Activated CD4-positive, alpha-beta T cell treated with anti-CD3 and anti-CD28 coated beads for 1 hour (primary cell): ENCODE data around the gene KCNIP1.

Experiments
- DNase-seq: peaks from one replicate; pipeline ENCODE4 v3.0.0-alpha.2; 2020

Gene KCNIP1

GRCh38 chr5:170483701-170484458, 19.9 kb upstream of the KCNIP1 start:
- DNase-seq: no peak

- no peak for DNase-seq
Observed at GRCh38 chr5:170484459-170484831, 19.4 kb upstream of the KCNIP1 start.

DNA sequence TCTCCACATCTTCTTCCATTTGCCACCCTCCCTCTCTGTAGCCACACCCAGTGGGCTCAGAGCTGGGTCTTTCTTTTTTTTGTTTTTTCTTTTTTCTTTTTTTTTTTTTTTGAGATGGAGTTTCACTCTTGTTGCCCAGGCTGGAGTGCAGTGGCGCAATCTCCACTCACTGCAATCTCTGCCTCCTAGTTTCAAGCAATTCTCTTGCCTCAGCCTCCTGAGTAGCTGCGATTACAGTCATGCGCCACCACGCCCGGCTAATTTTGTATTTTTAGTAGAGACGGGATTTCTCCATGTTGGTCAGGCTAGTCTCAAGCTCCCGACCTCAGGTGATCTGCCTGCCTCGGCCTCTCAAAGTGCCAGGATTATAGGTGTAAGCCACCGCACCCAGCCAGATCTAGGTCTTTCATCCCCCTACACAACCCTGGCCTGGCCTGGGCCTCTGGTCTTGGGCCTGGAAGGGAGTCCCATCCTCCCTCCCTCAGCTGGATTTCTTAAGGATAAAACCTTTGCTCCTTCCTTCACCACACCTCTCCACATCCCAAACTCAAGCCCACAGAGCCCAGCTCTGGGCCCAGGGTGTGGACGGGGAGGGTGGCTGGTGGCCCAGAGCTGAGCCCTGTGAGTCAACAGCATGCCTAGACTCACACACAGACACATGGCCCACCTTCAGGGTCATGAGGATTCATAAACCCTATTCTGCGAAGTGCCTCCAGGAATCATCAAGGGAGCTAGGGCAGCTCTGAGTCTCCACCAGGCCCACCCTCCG, 18.8 kb upstream of the KCNIP1 start:
- no peak for DNase-seq

DNA sequence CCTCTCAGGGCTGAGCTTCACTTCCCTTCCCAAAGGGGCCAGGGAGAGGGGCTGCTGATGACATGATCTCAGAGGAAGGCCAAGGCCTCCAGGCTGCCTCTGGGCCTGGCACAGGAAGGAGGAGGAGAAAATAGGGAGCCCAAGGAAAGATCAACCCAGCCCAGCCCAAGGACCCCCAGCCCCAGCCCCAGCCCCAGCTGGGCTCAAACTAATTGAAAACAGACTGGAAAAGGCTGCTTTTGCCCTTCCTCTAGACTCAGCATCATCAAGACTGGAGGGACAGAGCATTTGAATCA, 18.3 kb upstream of the KCNIP1 start:
- DNase-seq: no peak

- DNase-seq: no peak
Observed at GRCh38 chr5:170486371-170486770, 17.4 kb upstream of the KCNIP1 start.

DNA sequence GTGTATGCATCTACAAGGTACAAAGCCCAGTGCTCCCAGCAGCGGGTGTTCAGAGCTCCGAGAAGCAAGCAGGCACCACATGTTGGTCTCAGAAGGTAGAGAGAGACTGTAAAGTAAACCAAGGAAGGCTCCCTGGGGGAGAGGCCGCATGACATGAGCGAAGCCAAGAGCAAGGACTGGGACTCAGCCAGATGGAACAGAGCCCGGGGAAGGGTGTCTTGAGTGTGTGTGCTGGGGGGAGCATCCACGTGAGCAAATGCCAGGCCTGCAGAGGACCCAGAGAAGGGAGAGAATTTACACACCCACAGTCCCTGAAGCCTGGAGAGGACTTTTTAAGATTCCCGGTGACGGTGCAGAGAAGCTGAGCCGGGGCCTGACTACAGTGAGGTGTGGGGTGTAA, 15.2 kb upstream of the KCNIP1 start:
- no peak for DNase-seq

GRCh38 chr5:170489199-170489598, 14.6 kb upstream of the KCNIP1 start:
- DNase-seq: no peak

DNA sequence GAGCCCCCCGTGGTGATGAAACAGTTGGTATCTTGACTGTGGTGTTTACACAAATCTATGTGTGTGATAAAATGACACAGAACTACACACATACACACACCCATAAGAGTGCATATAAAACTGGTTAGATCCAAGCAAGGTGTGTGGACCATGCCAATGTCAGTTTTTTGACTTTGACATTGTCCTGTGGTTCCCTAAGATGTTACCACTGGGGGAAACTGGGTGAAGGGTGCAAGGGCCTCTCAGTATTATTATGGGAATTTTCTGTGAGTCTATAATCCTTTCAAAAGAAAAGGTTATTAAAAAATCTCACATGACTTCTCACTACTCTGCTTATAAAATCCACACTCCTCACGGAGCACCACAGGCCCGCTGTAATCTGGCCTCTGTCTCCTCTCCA, 13.4 kb upstream of the KCNIP1 start:
- no peak for DNase-seq

DNA sequence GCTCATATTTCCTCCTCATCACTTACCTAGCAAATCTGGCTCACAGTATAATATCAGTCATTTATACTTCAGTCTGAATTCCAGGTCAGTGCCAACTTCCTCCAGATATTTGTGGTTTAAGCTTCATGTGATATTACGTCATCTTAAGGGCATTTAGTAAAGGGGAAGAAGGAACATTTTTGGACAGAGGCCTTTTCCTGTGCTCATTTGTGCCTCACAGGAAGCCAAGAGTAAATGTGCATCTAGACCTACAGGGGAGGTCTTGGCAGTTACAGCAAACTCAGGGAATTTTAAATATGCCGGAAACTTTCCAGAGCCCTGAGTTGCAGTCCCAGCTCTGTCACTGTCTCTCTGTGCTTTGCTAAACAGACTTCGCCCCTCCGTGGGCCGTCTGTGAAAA, 12.3 kb upstream of the KCNIP1 start:
- no peak for DNase-seq

- no peak for DNase-seq
Observed at GRCh38 chr5:170493028-170493820, 10.6 kb upstream of the KCNIP1 start.

- DNase-seq: no peak
Observed at GRCh38 chr5:170494041-170494440, 9.8 kb upstream of the KCNIP1 start.

DNA sequence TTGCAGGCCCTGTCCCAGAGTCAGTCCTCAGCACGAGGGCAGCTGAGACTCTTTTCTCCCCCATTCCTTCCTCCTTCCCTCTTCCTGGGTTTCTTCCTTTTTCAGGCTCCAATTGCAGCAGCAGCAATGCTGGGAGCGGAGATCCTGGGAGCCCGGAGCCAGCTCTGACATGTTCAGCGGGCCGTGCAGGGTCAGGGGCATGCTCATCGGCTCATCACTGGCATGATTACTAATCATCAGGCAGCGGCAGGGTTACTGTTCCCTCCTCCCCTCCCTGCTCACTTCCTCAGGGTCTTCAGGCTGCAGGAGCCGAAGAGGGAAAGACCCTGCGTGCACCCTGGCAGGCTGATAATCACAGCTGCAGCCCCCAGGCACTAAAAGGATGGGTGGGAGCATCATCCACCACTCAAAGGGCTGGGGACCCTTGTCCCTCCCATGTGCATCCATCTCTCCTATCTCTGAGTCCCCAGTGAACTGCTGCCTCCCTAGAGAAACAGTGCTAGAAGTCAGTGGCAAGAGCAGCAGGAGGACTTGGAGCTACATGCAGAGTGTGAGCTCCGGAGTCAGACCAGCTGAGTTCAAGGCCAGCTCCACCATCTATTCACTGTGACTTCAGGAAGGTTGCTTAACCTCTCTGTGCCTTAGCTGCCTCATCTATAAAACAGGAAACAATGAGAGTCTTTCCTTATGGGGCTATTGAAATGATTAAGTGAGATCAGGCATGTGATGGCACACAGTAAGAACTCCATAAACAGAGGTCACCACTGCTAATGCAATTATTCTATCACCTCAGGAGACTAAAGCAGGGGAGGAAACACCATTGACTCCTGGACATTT, 7.8 kb upstream of the KCNIP1 start:
- DNase-seq: no peak

- DNase-seq: no peak
Observed at GRCh38 chr5:170496662-170497028, 7.2 kb upstream of the KCNIP1 start.

DNA sequence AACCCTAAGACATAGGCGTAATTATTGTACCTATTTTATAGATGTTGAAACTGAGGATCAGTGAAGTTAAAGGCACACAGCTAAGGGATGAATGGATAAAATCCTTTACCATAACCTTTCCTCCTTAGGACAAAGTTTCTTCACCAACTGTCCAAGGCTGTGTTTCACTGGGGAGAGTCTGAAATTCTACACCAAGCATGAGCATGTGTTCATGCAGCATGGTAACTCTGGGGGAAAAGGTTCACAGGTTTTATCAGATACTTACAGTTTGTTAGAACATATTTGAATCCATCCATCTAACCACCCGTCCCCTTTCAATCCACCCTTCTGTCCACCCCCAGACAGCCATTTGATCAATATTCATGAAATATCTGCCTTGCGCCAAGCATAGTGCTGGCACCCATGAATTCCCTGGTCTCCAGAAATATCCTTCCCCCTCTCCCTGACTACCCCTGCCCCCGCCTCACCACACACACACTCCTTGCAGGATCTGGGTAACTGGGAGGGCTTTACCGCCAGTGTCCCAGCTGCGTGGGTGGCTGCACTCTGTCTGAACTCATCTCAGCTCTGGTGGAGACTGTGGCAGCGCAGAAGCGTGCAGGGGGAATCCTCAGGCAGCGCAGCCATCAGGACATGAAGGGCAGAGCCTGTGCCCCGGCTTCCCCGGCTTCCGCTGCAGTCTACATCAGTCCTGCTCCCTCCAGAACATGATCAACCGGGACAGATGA, 6.3 kb upstream of the KCNIP1 start:
- DNase-seq: no peak

DNA sequence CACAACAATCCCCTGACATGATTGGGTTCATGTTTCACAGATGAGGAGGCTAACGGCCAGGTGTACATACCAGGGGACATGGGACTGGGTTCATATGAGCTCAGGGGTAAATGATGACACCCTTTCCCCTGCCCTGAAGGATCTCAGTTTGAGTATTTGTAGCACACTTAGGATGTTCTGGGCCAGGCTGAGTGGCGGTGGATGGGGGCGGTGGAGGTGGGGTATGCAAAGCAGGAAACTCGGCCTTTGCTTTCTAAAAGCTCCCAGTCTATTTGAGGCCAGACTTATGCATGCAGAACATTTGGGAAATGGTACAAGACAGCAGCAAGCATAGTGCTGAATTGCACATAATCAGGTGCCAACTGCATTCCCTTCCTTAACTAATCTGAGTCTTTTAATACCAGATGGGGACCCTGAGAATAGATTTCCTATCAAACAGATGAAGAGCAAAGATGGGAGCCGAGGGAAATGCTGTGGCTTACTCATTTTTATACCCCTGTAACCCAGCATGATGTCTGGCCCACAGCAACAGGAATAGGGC, 4.9 kb upstream of the KCNIP1 start:
- no peak for DNase-seq

DNA sequence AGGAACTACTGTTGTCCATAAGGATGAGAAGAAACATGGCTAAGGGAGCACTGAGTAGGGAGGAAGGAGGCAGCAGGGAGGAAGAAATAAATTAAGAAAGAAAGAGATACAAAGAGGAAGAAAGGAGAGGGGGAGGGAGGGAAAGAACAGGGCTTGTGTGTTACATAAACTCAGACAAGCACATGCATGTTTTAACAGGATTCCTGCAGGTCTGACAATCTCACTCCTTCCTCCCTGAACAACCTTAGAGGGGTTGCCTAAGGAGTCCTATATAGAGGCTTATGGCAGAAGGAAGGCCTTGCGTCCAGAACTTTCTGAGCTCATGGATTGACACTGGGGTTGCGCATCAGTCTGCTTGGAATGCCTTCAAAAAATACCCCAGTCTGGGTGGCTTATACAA, 4.2 kb upstream of the KCNIP1 start:
- no peak for DNase-seq

DNA sequence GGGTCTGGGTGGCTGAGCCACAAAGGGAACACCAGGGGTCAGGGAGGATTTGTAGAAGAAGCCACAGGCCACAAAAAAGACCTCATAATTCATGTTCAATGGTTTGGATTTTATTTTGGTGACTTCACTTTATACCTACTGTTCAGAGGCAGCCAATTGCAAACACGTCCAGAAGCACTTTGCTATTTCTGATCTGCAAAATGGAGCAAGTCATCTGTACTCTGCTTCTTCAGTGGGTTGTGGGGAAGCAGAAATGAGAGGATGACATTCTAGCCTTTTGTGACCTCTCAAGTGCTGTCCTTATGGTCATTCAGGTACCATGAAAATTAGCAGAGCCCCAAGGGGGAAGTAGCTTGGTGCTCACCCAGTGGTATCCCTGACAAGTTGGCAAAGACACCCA, 2.5 kb upstream of the KCNIP1 start:
- DNase-seq: no peak

- no peak for DNase-seq
Observed at GRCh38 chr5:170501931-170502330, 1.9 kb upstream of the KCNIP1 start.

DNA sequence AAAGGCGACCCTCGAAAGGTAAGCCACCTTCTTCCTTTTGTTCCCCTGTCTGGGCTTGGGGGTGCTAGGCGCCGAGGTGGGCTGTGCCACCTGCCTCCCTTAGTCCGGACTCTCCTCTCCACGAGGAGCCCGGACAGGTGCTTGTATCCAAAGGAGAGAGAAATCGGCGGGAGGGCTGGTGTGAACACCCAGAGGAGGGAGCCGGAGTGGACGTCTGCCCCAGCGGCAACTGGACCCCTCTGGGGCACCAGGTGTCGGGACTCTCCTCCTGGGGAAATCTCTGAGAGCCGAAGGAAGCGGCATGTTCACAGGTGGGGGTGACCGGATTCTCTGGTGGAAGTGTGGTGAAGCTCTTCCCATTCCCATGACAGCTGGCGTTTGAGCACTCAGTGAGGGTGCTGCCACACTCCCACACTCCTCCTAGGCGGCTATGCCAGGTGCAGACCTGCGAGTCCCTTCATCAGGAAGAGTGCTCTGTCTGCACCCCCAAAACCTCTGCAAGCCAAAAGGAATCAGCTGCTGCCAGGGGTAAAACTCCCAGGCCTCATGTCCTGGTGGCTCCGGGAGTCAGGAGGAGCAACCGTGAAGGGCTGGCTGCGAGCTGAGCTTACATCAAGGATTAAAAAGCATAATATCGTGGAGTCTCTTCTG, 921 bp downstream of the KCNIP1 start:
- DNase-seq: no peak

DNA sequence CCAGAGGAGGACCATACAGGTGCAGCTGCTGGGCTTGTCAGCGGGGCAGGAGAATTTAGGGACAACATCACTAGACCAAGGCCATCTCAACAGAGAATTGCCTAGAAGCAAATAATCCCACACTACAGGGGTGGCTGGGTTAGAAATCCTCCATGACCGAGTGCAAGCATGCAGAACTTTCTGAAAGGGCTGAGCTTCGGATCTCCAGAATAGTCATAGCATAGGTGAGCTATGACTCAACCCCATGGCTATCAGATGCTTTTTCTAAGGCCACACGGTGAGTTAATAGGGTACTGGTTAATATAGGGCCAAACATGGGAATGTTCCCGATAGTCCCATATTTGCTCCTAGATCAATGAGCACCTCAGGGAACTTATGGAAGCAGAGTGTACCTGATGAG, 4.2 kb downstream of the KCNIP1 start:
- no peak for DNase-seq

- DNase-seq: no peak
Observed at GRCh38 chr5:170508660-170509347, 5.0 kb downstream of the KCNIP1 start.
